IMR-90 (cell line): Measurements from ENCODE around the gene DISC1.

Experiments used
- BHLHE40 ChIP-seq: fragments of 150-350 bp; IDR thresholded peaks from 2 replicates; pipeline ENCODE4 v1.6.1; 2016; ENCODE audit warnings: mild to moderate bottlenecking, low read depth, low read length
- POLR2A ChIP-seq: IDR thresholded peaks from 2 replicates; pipeline ENCODE4 v1.6.1; 2012; ENCODE audit warnings: mild to moderate bottlenecking, low read depth, low read length
- RAD21 ChIP-seq: IDR thresholded peaks from 2 replicates; pipeline ENCODE4 v1.6.1; 2012; ENCODE audit warnings: low read length, improper control_type of control experiment
- TF ChIP-seq, protein P1 (sequence below): conservative IDR thresholded peaks from 2 replicates; pipeline ENCODE4 v1.5.1; 2012; ENCODE audit warnings: mild to moderate bottlenecking, low read depth, low read length, improper control_type of control experiment
- TF ChIP-seq, protein P2 (sequence below): fragments of 150-350 bp; IDR thresholded peaks from 2 replicates; pipeline ENCODE4 v1.6.1; 2016; ENCODE audit warnings: low read depth, mild to moderate bottlenecking, low read length, moderate library complexity, borderline replicate concordance

DNA sequence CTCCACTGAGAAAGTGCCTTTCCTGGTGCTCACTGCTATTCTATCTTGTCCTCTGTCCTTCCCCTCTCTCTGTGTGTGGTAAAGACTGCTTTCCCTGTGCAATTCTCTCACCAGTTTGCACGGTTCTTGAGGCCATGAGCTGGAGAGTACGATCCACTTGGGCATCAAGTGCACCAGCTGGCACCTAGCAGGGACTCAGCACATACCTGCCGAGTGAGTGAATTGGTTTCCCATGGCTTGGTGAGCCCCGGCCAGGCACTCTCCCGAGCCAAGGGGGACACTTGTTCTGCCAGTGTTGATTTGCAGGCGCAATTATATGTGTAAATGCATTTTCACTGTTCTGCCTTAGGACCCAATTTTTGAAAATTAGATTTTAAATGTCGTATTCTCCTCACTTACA, 313.5 kb downstream of the DISC1 start:
- TF ChIP-seq POLR2A (no peak), BHLHE40 (no peak), RAD21 (no peak)
- TF ChIP-seq, protein P1, sequence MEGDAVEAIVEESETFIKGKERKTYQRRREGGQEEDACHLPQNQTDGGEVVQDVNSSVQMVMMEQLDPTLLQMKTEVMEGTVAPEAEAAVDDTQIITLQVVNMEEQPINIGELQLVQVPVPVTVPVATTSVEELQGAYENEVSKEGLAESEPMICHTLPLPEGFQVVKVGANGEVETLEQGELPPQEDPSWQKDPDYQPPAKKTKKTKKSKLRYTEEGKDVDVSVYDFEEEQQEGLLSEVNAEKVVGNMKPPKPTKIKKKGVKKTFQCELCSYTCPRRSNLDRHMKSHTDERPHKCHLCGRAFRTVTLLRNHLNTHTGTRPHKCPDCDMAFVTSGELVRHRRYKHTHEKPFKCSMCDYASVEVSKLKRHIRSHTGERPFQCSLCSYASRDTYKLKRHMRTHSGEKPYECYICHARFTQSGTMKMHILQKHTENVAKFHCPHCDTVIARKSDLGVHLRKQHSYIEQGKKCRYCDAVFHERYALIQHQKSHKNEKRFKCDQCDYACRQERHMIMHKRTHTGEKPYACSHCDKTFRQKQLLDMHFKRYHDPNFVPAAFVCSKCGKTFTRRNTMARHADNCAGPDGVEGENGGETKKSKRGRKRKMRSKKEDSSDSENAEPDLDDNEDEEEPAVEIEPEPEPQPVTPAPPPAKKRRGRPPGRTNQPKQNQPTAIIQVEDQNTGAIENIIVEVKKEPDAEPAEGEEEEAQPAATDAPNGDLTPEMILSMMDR: no peak
- TF ChIP-seq, protein P2, sequence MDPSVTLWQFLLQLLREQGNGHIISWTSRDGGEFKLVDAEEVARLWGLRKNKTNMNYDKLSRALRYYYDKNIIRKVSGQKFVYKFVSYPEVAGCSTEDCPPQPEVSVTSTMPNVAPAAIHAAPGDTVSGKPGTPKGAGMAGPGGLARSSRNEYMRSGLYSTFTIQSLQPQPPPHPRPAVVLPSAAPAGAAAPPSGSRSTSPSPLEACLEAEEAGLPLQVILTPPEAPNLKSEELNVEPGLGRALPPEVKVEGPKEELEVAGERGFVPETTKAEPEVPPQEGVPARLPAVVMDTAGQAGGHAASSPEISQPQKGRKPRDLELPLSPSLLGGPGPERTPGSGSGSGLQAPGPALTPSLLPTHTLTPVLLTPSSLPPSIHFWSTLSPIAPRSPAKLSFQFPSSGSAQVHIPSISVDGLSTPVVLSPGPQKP: no peak
